Panc1 (cell line): ENCODE data around the gene CPLANE2.

ENCODE experiments used
- CTCF ChIP-seq: fragments of 450-650 bp; IDR thresholded peaks from 2 replicates; pipeline ENCODE4 v1.5.1; 2017; ENCODE audit warnings: mild to moderate bottlenecking
- POLR2AphosphoS5 ChIP-seq: IDR thresholded peaks from 2 replicates; pipeline ENCODE4 v1.6.1; 2012; ENCODE audit warnings: mild to moderate bottlenecking, low read depth, low read length, moderate library complexity
- REST ChIP-seq, 2 experiments: IDR thresholded peaks; 2 replicates each; pipeline ENCODE4 v1.6.1; 2011 to 2012; ENCODE audit warnings: low read depth in 2 of 2, control low read depth in 1 of 2, low read length in 1 of 2, mild to moderate bottlenecking in 1 of 2, moderate library complexity in 1 of 2; ENCODE audit not compliant: insufficient read depth in 1 of 2
- SIN3A ChIP-seq: IDR thresholded peaks from 2 replicates; pipeline ENCODE4 v1.6.1; 2012; ENCODE audit warnings: low read depth, mild to moderate bottlenecking, low read length, moderate library complexity, borderline replicate concordance; ENCODE audit not compliant: insufficient read depth

- TF ChIP-seq CTCF (no peak), REST (IDR thresholded peaks at IDR 0.05; ENCODE audit: insufficient read depth in 1 of 2, low read depth in 2 of 2, low read length in 1 of 2) (no peak), POLR2AphosphoS5 (no peak), SIN3A (no peak)
Measured at GRCh38 chr1:16199157-16199501, 37.9 kb downstream of the CPLANE2 start.
